Loucy (cell line): Measurements from ENCODE around the gene ASB8.

ENCODE experiments used
- CTCF ChIP-seq: fragments of 200-600 bp; sonication (generic); conservative IDR thresholded peaks from 2 replicates; pipeline ENCODE4 v1.5.1; 2014; ENCODE audit warnings: mild to moderate bottlenecking, antibody characterized with exemption, low read length
- EZH2phosphoT487 ChIP-seq: fragments of 200-600 bp; IDR thresholded peaks from 2 replicates; pipeline ENCODE4 v1.6.1; 2018; ENCODE audit warnings: antibody characterized with exemption, mild to moderate bottlenecking, moderate library complexity, borderline replicate concordance

- TF ChIP-seq CTCF (no peak), EZH2phosphoT487 (no peak)
Observed at GRCh38 chr12:48198985-48199384, 41.7 kb upstream of the ASB8 start.
